ENCODE measurements around the gene FOXN3.

FOXN3 gene

DNA sequence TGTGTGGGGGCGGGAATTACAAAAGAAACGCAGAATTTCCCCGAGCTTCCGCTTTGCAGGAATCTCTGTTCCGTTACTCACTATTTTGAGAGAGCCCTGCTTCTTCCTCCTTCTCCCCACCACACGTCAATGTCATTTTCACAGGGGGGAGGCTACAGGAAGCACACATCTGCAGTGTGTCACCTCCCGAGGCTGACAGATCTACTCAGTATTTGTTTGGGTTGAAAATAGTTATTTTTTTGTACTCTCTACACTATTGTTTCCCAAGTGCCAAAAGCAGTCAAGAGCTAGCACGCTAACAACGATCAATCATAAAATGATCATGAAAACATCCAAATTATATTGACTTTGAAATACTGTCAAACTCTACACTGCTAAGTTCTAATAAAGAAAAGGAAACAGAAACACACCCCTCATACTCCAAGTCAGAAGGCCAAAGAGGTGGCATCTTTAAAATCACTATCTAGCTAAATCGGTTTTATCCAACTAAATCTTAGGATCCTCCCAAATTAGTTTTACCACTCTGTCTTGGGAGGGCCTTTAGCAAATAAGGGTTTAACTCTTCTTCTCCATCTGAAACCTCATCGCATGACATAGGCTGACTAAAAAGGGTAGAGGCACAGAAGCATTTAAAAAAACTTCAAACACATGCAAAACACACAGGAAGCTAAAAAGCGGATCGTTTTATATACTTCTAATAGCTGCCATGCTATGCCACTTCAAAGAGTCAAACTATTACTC, 51.8 kb downstream of the FOXN3 start:
- in situ Hi-C loops (cut with MboI; ENCODE audit: low sequenced_read_pairs): no loop called here

- in situ Hi-C loops (cut with MboI; ENCODE audit: low sequenced_read_pairs): no loop called here
Observed at GRCh38 chr14:89364316-89364715, 52.7 kb downstream of the FOXN3 start.

- in situ Hi-C loops (cut with MboI; ENCODE audit: low sequenced_read_pairs): no loop called here
Observed at GRCh38 chr14:89360277-89360676, 56.8 kb downstream of the FOXN3 start.

- in situ Hi-C loops (cut with MboI; ENCODE audit: low sequenced_read_pairs): no loop called here
Observed at GRCh38 chr14:89359477-89360222, 57.4 kb downstream of the FOXN3 start.

- in situ Hi-C loops (cut with MboI; ENCODE audit: low sequenced_read_pairs): no loop called here
Observed at GRCh38 chr14:89357655-89358297, 59.3 kb downstream of the FOXN3 start.

GRCh38 chr14:89356927-89357326, 60.1 kb downstream of the FOXN3 start:
- in situ Hi-C loops (cut with MboI; ENCODE audit: low sequenced_read_pairs): no loop called here

DNA sequence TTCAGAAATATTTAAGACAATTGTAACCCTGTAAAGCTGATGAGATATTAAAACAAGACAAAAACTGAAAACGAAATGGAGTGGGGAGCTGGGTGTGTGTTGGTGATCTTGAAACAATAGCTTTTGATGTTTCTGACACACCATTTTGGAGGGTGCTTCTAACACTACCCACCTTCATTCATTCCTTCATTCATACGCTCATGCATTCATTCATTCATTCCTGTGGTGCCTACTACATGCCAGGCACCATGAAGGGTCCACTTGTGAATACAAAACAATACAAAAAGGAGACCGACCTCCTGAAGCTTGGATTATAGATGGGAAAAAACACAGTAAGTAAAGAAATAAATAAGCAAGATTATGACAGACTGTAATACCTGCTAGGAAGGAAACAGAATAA, 60.5 kb downstream of the FOXN3 start:
- in situ Hi-C loops (cut with MboI; ENCODE audit: low sequenced_read_pairs): no loop called here

- in situ Hi-C loops (cut with MboI; ENCODE audit: low sequenced_read_pairs): no loop called here
Observed at GRCh38 chr14:89353766-89354113, 63.3 kb downstream of the FOXN3 start.

DNA sequence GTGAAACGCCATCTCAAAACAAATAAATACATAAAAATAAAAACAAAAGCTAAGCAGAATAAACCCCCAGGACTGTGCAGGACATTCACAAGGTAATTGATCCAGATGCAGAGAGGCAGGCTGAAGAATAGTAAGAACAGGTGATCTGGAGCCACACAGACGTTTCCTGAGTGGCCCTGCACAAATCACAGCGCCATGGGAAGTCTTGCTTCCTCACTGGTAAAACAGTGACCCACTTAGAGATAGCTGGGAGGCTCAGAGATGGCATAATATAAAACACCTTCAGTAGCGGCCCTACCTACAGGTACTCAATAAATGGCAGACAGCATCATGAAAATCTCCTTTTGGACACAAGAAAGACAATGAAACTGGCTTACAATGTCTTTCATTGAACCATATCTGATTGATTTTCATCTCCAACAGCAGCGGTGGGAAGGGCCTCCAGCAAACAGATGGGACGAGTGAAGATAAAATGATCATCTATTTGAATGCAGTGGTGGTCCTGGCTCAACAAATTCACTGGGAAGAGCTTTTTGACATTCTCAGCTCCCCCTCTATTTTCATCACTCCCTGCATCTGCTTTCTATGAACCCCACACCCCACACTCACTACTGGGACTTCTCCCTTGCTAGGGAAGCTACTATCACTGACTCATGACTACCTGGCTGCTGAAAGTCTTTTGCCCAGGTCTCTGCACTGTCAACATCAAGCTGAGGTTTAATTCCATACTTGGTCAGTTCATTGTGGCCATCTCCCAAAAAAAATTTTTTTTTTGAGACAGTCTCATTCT, 63.9 kb downstream of the FOXN3 start:
- in situ Hi-C loops (cut with MboI; ENCODE audit: low sequenced_read_pairs): no loop called here

DNA sequence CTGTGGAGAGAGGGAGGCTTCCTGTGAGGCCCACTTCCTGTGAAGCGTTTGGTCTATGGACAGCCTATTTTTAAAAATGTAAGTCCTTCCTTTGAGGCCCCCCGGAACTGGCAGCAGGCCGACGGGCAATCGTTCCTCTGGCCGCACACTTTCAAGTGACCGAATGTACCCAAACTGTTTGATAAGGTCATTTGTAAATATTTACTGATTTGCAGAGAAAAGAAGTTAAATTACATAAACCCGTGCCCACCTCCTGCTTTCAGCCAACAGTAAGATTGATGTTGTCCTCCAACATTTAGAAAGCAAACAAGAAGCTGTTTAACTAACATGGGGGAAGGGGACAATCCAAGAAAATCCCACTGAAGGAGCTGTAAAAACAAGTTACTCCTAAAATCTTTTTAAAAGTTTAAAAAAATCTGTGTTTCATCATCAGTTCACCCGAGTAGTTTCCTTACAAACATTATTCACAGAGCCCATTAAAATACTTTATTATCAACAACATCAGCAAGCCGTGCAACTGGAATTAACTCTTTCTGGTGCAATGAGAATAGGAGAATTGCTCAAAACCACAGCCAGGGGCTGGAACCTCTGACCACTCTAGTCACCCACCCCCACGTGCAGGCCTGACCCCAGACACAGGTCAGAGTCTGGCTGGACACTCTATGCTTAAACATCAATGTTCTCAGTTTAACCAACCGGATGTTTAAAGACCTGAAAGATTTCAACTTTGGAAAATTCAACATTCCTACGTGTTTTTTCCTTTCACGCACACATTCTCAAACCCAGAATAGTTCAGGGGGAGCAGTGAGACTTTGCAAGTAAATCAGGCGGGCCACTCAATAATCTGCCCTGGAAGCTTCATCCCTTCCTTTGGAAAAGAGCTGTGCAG, 65.3 kb downstream of the FOXN3 start:
- in situ Hi-C loops (cut with MboI; ENCODE audit: low sequenced_read_pairs): no loop called here

- in situ Hi-C loops (cut with MboI; ENCODE audit: low sequenced_read_pairs): no loop called here
Observed at GRCh38 chr14:89351221-89351515, 65.9 kb downstream of the FOXN3 start.

- in situ Hi-C loops (cut with MboI; ENCODE audit: low sequenced_read_pairs): no loop called here
Observed at GRCh38 chr14:89350152-89350551, 66.9 kb downstream of the FOXN3 start.

GRCh38 chr14:89349171-89350008, 67.6 kb downstream of the FOXN3 start:
- in situ Hi-C loops (cut with MboI; ENCODE audit: low sequenced_read_pairs): no loop called here

DNA sequence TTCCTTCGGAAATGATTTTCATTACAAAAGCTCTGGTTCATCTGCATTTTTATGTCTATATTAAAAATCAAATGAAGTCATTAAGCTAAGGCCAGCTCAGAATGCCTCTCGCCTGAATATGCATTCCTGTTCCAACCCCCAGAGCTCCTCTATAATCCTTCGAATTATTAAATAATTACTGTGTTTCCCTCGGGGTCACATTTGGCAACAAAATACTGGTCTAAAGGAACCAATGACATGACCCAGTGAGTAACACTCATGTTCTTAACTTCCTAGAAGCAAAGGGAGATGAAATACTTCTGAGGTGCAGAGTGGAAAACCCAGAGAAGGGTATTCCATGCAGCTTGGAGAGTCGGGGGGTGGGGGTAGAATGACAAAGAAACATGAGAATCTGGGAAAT, 68.3 kb downstream of the FOXN3 start:
- in situ Hi-C loops (cut with MboI; ENCODE audit: low sequenced_read_pairs): no loop called here

DNA sequence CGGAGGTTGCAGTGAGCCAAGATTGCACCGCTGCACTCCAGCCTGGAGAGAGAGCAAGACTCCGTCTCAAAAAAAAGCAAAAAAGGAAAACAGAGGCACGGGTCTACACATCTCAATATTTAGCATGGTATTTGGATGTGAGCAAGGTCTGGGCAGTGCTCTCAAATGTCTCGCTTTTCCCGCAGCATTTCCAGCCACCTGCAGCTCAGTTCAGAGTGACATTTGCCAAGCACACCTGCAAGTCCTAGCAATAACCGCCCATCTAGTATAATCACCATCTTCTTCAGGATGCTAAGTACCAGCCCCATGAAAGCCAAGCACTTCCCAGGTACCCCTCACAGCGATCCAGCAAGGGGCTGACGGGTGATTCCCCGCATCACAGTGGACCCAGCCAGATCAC, 69.1 kb downstream of the FOXN3 start:
- in situ Hi-C loops (cut with MboI; ENCODE audit: low sequenced_read_pairs): no loop called here

DNA sequence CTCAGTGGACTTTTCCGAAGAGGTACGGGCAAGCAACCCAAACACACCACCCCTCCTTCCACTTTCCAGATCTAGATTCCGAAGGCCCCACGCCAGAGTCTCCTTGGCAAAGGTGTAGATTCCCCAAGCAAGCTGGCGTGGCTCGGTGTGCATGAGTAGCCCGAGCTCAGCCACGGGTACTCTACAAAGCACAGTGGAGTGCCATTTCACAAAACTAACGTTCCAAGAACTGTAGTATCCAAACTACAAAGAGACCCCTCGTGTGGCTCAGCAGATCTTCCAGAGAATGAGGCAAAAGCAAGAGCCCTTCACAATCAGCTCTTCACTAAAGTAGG, 72.1 kb downstream of the FOXN3 start:
- in situ Hi-C loops (cut with MboI; ENCODE audit: low sequenced_read_pairs): no loop called here

- in situ Hi-C loops (cut with MboI; ENCODE audit: low sequenced_read_pairs): no loop called here
Observed at GRCh38 chr14:89343356-89343755, 73.7 kb downstream of the FOXN3 start.

DNA sequence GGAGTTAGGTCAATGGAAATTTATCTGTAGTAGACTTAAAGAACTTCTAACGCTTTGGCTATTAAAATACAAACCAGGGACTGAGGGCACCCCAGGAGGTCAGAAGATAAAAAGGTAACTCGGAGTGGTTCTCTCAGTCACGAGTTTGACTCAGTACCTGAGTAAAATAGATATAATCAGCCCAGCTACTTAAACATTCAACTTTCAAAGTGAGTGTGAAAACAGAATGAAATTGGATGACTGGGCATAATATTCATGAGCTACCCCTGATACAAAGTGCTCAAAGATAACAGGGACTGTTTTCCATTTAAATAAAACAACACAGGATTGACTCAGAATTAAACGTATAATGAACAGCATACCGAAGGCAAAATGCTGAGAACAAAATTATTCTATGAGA, 75.0 kb downstream of the FOXN3 start:
- in situ Hi-C loops (cut with MboI; ENCODE audit: low sequenced_read_pairs): no loop called here

GRCh38 chr14:89340200-89341181, 76.5 kb downstream of the FOXN3 start:
- in situ Hi-C loops (cut with MboI; ENCODE audit: low sequenced_read_pairs): no loop called here

Measured in hTERT RPE-1 (cell line).